ENCODE measurements around the gene PHF13.

DNA sequence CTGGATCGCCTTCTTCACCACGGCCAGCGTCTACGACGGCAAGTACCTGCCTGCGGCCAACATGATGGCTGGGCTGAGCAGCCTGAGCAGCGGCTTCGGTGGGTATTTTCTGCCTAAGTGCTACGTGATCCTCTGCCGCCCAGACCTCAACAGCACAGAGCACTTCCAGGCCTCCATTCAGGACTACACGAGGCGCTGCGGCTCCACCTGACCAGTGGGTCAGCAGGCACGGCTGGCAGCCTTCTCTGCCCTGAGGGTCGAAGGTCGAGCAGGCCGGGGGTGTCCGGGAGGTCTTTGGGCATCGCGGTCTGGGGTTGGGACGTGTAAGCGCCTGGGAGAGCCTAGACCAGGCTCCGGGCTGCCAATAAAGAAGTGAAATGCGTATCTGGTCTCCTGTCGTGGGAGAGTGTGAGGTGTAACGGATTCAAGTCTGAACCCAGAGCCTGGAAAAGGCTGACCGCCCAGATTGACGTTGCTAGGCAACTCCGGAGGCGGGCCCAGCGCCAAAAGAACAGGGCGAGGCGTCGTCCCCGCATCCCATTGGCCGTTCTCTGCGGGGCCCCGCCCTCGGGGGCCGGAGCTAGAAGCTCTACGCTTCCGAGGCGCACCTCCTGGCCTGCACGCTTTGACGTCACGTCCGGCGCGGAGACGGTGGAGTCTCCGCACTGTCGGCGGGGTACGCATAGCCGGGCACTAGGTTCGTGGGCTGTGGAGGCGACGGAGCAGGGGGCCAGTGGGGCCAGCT, 34.0 kb upstream of the PHF13 start, which contains the start of gene ZBTB48:
- peak; percentile 95 for TF ChIP-seq POLR2A (IDR thresholded peaks at IDR 0.05; ENCODE audit: low read length)
- TF ChIP-seq GATA1 (IDR thresholded peaks at IDR 0.05; ENCODE audit: low read depth, low read length): no peak

Data from erythroblast (primary cell).